Germinal center (tissue), 1 donor: ENCODE measurements around the gene RUFY1.

Experiments
- DNase-seq: peaks from one replicate; pipeline ENCODE4 v3.0.0; 2012; ENCODE audit warnings: mixed read lengths, low spot score

Gene RUFY1

DNA sequence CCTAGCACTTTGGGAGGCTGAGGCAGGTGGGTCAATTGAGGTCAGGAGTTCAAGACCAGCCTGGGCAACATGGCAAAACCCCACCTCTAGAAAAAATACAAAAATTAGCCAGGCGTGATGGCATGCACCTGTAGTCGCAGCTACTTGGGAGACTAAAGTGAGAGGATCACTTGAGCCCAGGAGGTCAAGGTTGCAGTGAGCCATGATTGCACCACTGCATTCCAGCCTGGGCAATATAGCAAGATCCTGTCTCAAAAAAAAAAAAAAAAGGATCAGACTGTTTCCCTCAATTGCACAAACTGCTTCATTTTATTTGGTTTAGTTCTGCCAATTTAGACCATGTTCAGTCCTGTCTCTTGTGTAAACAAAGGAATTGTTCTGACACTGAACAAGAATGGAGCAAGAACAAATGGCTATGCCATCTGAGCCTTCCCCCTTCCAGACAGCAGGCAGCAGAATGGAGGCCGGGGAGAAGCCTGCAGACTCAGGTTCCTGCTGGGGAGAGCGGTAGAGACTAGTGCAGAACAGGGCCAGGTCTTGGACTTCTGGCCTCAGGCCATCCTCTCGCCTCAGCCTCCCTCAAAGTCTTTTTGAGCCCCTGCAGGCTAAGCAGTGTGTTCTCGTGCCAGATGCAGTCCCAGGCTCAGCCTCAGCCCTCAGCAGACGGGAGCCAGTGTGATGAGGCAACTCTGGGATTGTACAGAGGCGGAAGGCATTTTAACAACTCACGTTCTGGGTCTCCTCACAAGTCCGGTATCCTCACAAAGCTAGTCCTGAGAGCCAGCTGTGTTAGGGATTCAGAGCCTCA, 54.9 kb downstream of the RUFY1 start:
- no peak for DNase-seq

DNA sequence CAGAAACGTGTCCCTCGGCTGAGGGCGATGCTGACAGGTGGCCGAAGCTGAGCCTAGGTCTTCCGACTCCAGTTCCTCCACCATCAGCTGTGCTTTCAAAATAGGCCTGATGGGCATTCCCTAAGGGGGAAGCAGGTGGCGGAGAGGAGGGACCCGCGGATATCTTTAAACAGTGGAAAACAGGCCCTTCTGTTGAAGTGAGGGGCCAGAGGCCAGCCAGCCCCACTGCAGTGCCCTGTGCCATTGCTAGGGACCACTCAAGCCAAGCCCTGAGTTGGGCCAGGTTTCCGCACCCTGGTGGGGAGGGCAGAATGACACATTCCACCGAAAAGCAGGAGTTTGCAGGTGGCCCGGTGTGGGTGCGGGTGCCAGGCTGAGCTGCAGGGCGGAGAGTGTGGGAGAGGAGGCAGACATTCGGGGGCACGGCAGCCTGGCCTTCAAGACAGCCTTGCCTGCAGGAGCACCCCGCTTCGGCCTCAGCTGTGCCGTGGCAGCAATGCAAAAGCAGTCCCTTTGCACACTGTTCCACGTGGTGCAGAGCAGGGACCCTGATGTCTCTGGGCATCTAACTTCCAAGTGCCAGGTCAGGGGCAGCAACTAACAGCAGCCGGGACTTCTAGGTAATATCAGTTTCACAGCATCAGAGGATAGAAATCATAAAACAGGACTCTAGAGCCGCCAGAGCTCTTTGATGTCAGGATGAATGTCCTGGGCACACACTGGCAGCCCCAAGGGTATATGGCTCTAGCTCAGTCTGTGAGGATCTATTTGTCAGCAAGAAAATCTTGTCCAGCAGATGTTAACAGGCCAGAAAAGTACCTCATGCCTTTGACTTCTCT, 55.9 kb downstream of the RUFY1 start:
- DNase-seq: no peak

DNA sequence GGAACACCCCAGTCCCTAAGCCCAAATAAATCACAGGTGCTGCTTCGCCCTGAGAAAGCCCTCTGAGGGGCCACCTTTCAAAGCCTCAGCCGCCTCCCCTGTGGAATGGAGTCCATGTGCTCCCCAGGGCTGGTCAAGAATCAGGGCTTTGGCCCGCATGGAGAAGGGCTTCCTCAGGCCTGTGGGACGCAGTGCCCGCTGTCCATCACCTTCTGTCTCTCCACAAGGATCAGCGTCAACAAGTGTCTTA, 56.5 kb downstream of the RUFY1 start:
- DNase-seq: no peak

DNA sequence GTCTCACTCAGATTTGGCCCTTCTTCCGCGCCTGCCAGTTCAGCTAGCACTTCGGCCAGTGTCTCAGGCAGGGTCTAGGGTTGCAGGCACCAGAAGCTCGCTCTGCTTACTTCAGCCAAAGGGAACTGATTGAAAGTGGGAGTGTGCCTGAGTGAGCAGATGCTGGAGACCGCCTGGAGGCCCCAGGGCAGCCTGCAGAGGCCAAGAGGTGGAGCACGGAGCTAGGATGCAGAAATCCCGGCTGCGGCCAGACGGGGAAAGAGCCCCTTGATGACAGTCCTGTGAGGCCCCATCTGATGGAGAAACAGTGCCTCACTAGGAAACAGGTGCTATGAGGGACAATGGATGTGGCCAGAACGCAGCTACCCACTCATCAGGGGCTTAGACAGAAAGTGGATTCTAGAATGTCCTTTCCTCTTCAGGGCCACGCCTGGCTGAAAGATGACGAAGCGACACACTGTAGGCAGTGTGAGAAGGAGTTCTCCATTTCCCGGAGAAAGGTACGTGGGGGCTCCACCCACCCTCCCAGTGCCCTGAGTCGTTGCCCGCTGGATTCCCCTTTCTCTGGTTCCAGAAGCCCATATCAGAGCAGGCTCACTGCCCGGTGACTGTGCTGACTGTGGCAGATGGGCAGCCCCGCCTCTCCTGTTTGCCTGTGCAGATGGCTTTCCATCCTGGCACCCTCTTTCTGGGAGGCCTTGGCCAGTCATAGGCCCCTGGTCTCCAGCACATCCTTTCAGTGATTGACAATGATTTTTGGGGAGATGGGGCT, 57.0 kb downstream of the RUFY1 start:
- no peak for DNase-seq

DNA sequence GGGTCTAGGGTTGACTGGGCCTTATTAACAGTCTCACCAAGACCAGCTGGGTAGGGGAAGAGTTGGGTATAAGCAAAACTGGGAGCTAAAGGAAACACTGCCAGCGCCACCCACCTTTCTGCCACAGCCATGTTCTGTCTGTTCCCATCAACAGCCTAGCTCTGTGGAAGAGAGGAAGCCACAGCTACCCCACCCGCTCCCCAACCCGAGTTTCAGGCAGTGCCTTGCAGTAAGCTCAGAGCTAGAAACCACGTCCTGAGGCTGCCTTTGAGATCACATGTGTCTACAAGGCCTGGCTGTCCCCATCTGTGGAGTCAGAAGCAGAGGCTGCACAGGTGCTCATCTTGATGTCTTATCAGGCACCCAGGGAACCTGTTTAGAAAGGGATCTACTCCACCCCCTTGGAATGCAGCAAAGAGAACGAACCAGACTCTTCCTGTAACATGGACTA, 57.8 kb downstream of the RUFY1 start:
- DNase-seq: no peak

DNA sequence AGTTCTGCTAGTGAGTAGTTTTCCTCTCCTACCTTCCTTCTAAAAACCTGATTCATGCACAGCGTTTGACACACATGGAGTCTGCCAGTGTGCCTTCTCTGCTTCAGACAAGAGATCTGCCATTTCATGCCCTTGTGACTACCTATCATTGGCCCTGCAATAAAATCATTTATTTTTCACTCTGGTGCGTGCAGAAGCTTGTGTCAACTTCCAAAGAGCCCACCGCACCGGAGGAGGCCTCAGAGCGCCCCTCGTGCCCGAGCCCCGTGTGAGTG, 59.4 kb downstream of the RUFY1 start:
- no peak for DNase-seq

DNA sequence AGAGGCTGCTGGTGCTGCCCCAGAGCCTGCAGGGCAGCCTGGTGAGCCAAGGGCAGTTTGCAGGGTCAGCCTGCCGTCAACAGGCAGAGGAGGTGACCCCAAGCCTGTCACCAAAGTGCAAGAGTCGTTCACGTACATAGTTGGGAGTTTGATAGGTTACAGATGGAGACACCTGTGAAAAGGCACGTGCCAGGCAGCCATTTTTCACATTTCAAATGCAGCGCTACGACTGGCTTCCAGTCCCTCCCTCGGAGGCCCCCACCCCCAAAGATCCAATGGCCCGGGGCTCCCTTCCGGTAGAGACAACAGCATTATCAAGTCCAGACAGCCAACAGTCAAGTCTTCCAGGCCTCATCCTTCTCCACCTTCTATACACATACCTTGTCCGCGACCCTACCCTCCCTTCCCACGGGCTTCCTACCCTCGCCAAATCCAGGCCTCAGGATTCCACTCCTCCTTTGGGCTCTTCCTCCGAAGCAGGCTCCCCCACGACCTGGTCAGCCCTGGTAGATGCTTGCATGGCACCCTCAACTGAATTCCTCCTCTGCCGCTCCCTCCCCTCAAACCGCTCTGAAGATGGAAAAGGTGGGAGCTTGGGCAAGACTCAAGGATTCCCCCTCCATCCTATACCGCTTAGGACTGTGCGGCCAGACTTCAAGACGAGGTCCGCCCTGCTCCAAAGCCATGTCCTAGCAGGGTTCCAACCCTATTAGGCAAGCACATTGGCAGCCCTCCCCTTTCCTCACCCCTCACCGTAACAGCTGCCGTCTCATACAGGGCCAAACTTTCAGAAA, 60.0 kb downstream of the RUFY1 start:
- no peak for DNase-seq

DNA sequence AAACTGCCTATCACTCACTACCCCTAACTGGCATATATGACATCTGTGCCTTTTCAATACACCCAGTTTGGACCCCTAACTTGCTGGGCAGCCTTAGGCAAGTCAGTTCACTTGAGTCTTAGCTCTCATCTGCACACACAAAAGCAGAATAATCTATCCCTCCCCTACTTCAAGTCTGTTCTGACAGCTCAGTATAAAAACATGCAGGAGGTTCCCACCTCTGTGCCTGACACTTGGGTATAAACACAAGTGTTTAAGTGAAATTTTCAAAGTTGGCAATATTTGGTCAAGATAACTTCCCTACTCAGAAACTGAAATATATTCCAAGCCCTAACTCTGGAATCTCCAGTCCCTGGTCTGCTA, 60.5 kb downstream of the RUFY1 start:
- no peak for DNase-seq

DNA sequence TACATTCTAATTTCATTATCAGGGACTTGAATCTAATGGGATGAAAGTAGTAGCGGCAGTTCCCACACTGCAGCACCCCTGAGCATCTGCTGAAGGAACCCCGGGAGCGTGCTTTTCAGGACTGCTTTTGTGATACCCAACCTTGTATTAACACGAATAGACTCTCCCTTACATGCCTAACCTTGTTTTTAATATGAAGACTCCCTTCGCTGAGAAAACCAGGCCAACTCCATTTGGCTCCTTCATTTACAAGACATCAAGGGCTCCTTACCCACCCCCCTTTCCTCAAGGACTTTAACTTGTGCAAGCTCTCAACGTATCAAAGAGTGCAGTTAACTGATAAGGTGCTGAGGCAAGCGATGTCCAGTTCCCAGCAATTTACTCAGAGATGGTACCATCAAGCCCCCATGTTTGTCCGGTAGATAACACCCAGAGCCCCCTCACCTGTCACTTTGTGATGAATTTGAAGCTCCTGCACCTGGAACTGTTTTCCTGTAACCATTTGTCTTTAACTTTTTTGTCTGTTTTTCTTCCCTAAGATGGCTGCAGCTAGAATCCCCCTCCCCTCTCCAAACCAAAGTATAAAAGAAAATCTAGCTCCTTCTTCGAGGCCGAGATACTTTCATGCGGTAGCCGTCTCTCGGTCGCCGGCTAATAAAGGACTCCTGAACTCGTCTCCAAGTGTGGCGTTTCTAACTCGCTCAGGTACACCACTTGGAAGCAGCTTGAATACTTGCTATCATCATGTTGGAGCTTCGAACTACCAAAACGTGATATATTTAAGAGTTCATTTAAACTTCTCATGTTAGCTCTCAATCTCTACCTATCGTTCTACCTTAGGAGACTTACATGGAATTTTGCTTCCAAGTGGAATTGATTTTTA, 62.5 kb downstream of the RUFY1 start:
- no peak for DNase-seq

DNA sequence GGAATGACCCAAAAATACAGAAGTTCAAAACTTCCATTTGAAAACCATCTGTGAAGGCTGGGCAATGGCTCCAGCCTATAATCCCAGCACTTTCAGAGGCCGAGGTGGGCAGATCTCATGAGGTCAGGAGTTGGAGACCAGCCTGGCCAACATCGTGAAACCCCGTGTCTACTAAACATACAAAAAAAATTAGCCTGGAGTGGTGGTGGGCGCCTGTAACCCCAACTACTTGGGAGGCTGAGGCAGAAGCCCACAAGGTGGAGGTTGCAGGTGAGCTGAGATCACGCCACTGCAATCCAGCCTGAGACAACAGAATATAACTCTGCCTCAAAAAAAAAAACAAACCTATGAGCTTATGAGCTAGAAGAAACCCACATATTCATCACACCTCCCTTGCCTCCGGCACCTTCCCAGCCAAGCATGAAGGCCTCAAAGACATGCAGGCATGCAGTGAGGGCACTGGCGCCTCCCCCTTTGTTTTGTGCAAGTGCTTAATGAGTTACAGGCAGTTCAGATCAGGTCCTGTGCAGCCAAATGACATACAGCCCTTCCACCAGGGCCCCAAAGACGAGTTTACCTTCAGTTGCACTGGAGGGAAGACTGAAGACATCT, 63.2 kb downstream of the RUFY1 start:
- DNase-seq: no peak

DNA sequence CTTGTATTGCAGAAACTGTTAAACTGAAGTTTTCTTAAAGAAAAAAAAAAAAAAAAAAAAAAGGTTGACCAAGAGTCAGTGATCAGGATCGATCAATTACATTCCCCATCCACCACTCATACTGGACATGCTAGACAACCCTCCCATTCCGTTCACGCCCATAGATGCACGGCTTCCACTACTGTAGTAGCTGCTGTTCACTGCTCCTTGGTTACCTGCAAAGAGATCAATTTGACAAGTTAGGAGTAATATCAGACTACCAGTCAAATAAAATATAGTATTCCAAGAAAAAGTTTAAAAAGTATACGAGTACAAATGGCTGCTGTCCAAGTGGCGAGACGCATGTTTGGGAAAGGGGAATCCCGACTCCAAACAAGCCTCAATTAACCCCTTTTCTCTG, 64.4 kb downstream of the RUFY1 start:
- no peak for DNase-seq

DNA sequence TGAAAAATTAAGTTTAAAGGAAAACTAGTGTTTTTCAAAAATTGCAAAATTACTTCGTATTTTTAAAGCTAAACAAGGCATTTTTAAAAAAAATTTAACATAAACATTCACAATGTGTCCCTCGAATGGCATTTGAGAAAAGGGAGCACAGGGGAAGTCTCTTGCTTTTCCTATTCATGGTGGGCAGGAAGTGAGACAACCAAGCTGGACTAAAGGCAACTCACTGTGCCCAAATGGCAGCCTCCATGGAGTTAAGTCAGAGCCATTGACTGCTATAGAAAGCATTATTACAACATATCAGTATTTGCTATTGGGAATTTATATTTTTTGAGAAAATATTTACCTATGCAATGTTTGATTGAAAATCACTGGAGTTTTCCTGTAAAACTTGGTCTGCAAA, 64.8 kb downstream of the RUFY1 start:
- no peak for DNase-seq

DNA sequence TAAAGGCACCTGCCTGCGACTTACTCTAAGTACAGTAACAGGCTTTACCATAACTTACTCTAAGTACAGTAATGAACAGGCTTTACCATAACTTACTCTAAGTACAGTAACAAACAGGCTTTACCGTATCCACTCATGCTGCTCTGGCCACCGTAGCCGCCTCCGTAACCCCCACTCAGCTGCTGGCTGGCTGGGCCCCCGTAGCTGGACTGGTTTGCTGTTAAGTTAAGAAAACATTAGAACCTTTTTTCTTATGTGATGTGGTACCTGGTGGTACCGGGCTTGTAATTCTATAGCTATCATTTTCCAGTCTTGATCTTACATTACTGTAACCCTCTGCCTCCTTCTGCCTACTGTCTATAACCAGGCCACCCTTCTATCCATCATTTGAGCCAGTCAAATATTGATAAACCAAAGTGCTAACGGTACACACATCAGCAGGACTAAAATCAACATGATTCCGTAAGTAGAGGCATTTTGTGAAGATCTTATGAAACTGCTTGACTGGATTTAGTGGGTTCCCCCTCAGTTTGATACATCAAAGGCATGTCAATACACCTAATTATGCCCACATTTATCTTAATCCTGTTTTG, 65.7 kb downstream of the RUFY1 start:
- no peak for DNase-seq

DNA sequence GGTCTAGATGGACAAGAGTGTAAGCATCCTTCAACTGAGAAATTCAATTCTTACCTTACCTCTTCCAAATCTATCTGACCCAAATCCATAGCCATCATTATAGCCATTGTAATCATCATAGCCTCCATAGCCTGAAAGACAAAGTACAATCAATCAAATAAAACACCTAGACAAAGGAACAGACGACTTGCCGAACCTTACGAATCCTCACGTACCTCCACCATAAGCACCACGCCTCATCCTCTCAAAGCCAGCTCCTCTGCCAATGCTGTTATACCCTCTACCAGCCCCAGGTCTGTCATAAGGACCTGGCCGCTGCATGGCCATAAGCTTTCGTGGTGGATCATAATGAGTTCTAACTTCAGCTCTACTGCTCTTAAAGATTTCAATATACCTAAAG, 67.6 kb downstream of the RUFY1 start:
- no peak for DNase-seq

DNA sequence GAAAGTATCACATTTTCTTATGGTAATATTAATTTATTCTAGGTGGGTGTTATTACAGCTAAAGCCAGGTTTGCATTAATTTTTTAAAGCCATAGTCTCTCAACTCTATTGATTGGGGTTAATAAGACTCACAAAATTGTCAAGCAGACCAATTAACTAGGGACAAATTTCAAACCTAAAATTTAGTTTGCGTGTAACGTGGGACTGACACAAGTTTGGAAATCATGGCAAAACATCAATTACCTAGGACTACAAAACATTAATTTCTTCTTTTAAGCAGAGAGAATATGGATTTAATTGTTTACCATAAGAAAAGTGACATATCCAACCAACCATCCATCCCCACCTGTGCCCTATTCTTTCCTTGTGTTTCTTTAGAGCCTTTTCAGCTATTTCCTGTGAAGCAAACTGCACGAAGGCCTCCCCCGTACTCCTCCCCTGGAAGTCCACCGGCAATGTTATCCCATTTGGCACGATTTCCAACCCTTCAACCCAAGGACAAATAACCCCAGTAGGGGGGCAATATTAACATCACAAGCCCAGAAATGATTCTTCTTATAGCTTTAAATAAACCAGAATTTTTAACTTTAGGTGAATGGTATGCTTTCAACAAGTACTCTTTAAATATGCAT, 68.7 kb downstream of the RUFY1 start:
- no peak for DNase-seq

DNA sequence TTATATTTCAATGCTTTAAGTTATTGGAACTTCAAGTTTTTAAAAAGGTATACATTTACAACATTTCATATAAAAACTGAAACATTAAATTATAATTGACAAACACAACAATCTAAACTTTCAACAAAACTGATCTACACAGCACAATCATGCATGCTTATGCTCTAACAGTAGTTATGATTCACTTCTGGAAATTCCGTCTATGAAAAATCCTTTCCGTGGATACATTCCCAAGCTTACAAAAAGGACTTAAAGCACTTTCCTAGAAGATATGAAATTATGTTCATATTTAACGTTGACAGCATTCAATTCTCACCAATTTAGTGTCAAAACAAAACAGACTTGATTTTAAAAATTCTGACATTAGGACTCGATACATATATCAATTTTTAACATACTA, 69.4 kb downstream of the RUFY1 start:
- DNase-seq: no peak

DNA sequence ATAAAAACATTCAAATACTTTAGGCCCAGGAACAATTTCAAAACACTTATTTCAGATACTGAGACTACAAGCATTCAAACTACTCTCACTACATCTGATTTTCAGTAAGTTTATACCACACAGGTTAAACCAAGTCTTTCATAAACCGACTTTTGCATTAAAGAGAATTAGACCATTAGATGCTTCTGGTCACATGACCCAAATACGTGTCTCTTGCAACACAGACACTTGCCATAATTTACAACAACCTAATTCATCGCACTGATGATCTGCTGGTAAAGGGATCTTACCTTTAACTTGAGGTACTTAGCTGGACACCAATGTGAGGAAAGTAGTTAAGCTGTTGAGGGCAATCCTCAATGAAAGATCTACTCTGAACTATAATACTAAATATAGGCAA, 69.9 kb downstream of the RUFY1 start:
- no peak for DNase-seq

DNA sequence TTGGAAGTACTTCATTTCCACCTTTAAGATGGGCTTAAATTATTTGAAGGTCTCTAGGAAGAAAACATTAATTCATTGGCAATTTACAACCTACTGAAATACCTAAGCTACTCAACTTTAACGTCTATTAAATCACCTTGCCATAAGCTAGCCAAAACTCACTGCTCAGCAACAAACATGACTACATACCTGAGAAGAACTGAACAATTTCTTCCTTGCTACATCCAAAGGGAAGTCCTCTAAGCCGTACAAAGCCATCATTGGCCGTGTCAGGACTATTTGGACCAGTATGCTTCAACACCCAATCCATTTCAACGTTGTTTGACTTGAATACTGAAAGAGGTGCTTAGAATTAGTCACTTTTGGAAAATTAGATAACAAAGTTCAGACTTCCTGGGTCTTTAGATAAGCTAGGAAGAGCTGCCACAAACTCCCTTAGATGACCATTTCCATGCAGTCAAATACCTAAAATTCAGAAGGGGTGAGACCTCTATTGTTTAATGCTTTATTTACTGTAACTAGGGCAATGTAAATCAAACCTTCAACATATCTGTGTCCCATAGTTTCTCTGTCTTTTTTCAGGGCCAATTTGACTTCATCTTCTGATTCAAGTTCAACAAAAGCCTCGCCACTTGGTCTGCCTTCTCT, 70.5 kb downstream of the RUFY1 start:
- DNase-seq: no peak

DNA sequence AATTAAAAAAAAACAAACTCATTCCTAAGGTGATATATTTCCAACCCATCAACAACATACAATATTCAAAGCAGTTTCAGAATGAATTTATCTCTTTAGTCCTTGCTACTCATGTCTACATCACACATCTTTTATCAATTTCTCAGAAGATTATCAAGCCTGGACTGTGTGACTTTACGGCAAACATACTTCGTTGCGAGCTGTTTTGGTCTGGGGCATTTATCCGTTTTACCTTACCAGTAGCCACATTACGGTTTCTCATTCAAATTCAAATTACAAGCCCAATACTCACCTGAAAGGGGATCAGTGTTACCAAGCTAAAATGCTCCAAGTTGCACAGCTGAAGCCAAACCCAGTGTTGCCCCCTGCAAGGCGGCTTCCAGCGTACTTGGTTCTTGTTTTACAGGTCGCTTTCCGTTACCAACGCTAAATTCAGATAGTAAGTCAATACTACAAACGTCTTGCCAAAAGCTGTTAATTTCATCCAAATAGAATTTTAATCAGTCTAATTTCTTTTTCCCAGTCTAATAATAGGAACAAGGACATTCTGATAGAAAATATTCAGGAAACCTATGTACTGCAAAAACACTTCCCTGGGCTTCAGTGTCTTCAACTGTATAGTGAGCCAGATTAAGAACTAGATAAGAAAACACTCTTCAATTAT, 71.3 kb downstream of the RUFY1 start:
- DNase-seq: no peak
